Type B pancreatic cell (in vitro differentiated cells): ENCODE results near the gene OBSL1. TPM values are rescaled to one million over a fixed set of nuclear protein-coding genes. Genes with fewer than 3 reads are reported as not detected.
A peak's percentile ranks its signal among the peaks of the same experiment; 100 is the strongest.

Source experiments
- DNase-seq: peaks from one replicate; pipeline ENCODE4 v3.0.0; 2021; ENCODE audit warnings: mixed read lengths; ENCODE audit not compliant: unreplicated experiment; ENCODE audit errors: extremely low spot score
- H3K27ac Mint-ChIP-seq: 2 replicates; pipeline ENCODE4 v1.8.0; 2021; ENCODE audit warnings: mild to moderate bottlenecking, mixed read lengths
- H3K27me3 Mint-ChIP-seq: 2 replicates; pipeline ENCODE4 v1.8.0; 2021; ENCODE audit warnings: mixed read lengths
- H3K36me3 Mint-ChIP-seq: 2 replicates; pipeline ENCODE4 v1.8.0; 2021; ENCODE audit warnings: mixed read lengths
- H3K4me1 Mint-ChIP-seq: one replicate; pipeline ENCODE4 v1.8.0; 2021; ENCODE audit warnings: mixed read lengths; ENCODE audit not compliant: unreplicated experiment
- H3K4me3 Mint-ChIP-seq: 2 replicates; pipeline ENCODE4 v1.8.0; 2021; ENCODE audit warnings: mild to moderate bottlenecking, mixed read lengths
- H3K9me3 Mint-ChIP-seq: 2 replicates; pipeline ENCODE4 v1.8.0; 2021; ENCODE audit warnings: mixed read lengths
- CTCF ChIP-seq: fragments of 200-600 bp; sonication (generic); conservative IDR thresholded peaks from 2 replicates; pipeline ENCODE4 v1.5.0; 2021; ENCODE audit warnings: antibody characterized with exemption, mild to moderate bottlenecking
- total RNA-seq: library from RNA; stranded (reverse); gene quantifications from 2 replicates; pipeline ENCODE4 v1.2.1, GENCODE V29; 2021; ENCODE audit warnings: low replicate concordance

The OBSL1 gene
- total RNA-seq, 1 donor from 2014 or later, result 197 TPM

DNA sequence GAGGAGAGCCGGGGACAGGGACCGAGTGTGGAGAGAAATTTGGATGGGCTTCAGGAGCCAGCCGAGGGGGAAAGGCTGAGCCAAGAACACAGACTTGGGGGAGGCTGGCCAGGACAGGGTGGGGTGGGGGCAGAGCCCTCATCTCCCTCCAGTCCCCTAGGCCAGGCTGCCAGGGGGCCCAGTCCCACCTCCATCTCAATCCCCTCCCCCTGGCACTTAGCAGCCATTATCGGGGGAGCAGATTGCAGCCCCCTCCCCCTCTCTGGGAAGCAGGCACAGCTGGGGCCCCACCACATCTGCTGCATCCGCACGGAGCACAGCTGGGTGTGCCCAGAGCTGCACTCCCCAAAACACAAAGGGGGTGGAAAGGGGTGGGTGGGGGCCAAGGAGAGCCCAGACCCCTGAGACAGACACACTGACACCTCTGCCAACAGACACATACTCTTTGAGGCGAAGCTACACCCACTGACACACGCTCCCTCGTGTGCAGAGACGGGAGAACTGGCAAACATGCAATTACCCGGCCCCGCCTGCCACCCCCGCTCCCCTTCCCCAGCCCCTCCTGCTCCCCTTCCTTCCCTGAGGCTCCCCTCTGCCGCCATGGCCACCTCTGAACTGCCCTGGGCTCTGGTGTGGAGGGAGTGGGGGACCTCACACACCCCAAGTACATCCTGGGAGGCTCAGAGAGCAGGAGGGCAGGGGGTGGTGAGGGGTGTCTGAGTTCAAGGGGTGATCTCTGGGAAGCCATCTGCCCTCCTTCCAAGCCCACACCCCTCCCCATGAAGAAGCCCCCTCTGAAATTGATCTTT lies 62.2 kb downstream of the OBSL1 start:
- Mint-ChIP-seq H3K27ac (peak overlapping the region; percentile 55), H3K9me3 (no peaks in the 10 kb centered on the region), H3K36me3 (peaks cover 7% of the 10 kb centered on the region), H3K4me1 (peaks cover 28% of the 10 kb centered on the region), H3K27me3 (peaks cover 39% of the 10 kb centered on the region), H3K4me3 (peak overlapping the region; percentile 80)
- DNase-seq, result no peak
- TF ChIP-seq CTCF, result no peak

DNA sequence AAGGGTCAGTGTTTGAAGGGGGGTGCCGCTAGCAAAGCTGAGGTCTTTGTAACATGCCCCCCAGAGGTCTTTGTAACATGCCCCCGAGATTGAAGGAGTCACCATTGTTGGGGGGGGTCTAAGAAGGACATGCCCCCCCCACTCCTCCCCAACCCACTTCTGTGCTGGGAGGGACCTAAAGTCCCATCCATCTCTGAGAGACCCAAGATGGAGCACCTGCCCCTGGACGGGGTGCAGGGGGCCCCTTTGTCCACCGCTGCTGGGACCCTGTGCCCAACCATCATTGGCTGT lies 63.0 kb downstream of the OBSL1 start:
- Mint-ChIP-seq H3K4me1 (peaks cover 20% of the 10 kb centered on the region), H3K4me3 (no peak overlapping the region), H3K27me3 (peaks cover 31% of the 10 kb centered on the region), H3K27ac (no peak overlapping the region), H3K36me3 (peaks cover 12% of the 10 kb centered on the region), H3K9me3 (no peaks in the 10 kb centered on the region)
- TF ChIP-seq CTCF, result no peak
- DNase-seq, result no peak

- H3K4me3 Mint-ChIP-seq, result no peak overlapping the region
- H3K36me3 Mint-ChIP-seq, result peaks cover 12% of the 10 kb centered on the region
These were observed 63.5 kb downstream of the OBSL1 start for GRCh38 chr2:219507581-219508443.

GRCh38 chr2:219506802-219507526 lies 64.4 kb downstream of the OBSL1 start:
- no peaks in the 10 kb centered on the region for H3K9me3 Mint-ChIP-seq
- H3K4me3 Mint-ChIP-seq, result no peak overlapping the region
- DNase-seq, result no peak
- no peak for TF ChIP-seq CTCF
- H3K36me3 Mint-ChIP-seq, result peaks cover 12% of the 10 kb centered on the region
- H3K27me3 Mint-ChIP-seq, result peaks cover 21% of the 10 kb centered on the region
- H3K27ac Mint-ChIP-seq, result no peak overlapping the region
- peaks cover 12% of the 10 kb centered on the region for H3K4me1 Mint-ChIP-seq

More at GRCh38 chr2:219507581-219508443, 63.5 kb downstream of the OBSL1 start:
- no peak for TF ChIP-seq CTCF
- no peak for DNase-seq
- H3K4me1 Mint-ChIP-seq, result peaks cover 16% of the 10 kb centered on the region
- no peak overlapping the region for H3K27ac Mint-ChIP-seq
- peaks cover 26% of the 10 kb centered on the region for H3K27me3 Mint-ChIP-seq
- no peaks in the 10 kb centered on the region for H3K9me3 Mint-ChIP-seq

GRCh38 chr2:219506153-219506801 lies 65.1 kb downstream of the OBSL1 start:
- Mint-ChIP-seq H3K36me3 (peaks cover 12% of the 10 kb centered on the region), H3K4me3 (no peak overlapping the region), H3K27ac (no peak overlapping the region), H3K9me3 (no peaks in the 10 kb centered on the region), H3K4me1 (peaks cover 18% of the 10 kb centered on the region), H3K27me3 (peaks cover 18% of the 10 kb centered on the region)
- no peak for TF ChIP-seq CTCF
- no peak for DNase-seq
